GM19395 (cell line): ENCODE data around the gene SEMA5A.

Experiments
- ATAC-seq: cut with Tn5 transposase; IDR thresholded peaks from one replicate; pipeline ENCODE4 v1.9.1; 2021; ENCODE audit warnings: mild to moderate bottlenecking, moderate library complexity; ENCODE audit not compliant: unreplicated experiment

SEMA5A gene, protein sequence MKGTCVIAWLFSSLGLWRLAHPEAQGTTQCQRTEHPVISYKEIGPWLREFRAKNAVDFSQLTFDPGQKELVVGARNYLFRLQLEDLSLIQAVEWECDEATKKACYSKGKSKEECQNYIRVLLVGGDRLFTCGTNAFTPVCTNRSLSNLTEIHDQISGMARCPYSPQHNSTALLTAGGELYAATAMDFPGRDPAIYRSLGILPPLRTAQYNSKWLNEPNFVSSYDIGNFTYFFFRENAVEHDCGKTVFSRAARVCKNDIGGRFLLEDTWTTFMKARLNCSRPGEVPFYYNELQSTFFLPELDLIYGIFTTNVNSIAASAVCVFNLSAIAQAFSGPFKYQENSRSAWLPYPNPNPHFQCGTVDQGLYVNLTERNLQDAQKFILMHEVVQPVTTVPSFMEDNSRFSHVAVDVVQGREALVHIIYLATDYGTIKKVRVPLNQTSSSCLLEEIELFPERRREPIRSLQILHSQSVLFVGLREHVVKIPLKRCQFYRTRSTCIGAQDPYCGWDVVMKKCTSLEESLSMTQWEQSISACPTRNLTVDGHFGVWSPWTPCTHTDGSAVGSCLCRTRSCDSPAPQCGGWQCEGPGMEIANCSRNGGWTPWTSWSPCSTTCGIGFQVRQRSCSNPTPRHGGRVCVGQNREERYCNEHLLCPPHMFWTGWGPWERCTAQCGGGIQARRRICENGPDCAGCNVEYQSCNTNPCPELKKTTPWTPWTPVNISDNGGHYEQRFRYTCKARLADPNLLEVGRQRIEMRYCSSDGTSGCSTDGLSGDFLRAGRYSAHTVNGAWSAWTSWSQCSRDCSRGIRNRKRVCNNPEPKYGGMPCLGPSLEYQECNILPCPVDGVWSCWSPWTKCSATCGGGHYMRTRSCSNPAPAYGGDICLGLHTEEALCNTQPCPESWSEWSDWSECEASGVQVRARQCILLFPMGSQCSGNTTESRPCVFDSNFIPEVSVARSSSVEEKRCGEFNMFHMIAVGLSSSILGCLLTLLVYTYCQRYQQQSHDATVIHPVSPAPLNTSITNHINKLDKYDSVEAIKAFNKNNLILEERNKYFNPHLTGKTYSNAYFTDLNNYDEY

DNA sequence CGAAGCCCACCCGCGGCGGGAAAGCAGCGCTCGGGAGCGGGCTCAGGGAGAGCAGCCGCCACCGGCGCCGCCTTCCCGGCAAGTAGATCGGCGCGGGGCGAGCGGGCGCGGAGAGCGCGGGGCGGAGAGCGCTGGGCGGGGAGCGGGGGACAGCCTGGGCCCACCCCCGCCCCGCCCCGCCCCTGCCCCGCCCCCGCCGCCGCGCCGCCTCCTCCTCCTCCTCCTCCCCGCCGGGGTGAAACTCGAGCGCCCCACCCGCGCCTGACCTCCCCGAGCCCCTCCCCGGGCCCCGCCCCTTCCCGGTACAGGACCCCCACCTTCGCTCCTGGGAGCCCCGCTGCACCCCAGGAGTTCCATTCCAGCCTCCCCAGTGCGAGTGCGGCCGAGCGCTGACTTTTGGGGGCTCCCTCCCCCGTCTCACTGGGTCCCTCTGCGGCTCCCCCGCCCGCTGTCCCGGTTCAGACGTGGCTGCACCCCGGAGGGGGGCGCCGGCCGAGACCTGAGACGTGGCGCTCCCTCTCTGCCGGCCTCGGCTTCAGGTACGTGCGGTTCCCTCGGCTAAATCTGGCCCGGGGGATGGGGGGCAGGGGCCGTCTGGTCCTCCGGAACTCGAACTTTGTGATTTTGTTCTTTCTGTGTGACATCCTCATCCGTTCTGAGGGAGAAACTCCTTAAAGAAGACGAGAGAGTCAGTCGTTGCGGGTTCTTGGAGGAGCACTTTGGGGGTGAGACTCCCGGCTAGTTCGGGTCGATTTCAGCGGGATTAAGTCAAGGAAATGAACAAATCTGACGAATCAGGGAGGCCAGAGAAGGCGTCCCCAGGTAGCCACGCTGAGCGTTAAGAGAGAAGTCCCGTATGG, at the start of gene SEMA5A:
SEMA5A (minus strand) TSS at position 84 of the 860 bp plus-strand sequence. CDS start 166,129 bp downstream, outside the sequence.
- no peak for ATAC-seq

DNA sequence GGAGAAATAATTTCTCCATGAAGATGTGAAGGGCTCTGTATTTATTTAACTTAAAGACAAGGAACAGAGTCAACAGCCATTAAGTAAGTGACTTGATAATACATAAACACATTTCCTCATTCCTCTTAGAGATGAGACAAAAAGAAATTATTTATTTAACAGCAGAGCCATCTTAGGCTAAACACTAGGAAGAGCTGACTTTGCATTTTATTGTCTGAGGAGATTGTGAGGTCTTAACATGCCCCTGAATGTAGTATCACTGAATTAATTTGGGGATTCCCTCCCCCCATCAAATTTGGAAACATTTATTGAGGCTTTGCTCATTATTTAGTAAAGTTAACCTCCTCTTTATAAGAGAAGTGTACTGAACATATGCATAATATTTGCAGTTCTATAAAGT, 49.0 kb upstream of the SEMA5A start:
- ATAC-seq, result no peak

DNA sequence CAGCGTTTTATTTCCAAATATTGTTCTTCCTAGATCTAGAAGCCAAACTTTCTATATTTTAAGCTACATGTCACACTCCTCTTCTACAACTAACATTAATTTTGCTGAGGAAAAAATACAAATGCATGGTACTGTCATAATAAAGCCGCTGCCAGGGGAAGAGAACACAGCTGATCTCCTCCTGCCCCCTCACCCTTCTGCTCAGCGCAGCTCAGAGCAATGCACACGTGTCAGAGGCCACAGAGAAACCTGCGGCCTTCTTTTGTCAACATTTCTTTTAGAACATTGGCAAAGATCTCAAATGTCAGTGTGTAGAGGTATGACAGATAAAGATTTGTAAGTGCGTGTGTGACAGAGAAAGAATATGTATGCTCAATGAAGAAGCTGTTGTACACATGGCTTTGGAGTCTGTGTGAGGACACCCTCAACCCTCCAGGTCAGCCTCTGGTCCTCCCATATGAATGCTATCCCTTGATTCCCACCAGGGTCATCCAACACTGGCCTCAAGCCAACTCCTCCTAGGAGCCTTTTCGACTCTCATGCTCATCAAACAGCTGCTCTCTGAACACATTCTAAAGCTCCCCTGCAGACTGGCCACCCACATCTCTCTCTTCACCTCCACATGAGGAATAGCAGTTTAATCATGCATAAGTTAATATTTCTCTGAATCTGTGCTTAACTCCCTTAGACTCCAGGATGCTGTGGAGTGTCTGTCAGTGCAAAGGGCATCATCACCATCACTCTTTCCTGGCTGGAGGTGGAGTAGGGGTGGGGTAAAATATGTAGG, 43.4 kb upstream of the SEMA5A start:
- ATAC-seq, result no peak

DNA sequence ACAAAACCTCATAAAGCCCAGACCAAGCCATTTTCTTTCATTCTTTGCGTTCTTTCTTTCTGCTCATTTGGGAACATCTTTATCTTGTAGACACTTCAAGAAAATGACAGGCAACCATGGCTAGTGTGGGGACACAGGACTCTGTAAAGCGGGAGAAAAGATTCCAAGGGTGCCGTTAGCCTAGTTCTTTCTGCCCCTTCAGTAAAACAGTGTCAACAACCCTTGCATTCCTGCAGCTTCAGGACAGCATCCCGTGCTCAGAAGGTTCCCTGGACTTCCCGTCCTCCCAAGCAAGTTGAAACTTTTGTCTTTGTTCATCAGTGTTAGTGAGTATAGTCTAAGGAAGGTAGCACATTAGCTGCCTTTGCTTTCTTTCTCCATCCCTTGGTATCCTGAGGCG, 42.4 kb upstream of the SEMA5A start:
- no peak for ATAC-seq

DNA sequence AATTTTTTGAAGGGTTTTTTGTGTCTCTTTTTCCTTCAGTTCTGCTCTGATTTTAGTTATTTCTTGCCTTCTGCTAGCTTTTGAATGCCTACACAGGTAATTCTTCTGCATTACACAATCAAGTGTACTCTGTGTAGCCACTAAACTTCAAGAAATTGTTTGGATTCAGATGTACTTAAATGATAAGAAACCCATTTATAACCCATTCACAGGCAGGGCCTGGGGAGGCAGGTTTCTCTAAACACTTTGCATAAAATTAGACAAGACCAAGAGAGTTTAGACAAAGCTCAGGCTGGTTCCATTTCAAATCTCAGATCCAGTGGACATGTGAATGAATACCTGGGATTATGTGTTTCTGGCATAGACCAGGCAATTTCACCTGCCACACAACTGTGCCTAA, 41.3 kb upstream of the SEMA5A start:
- ATAC-seq, result no peak

DNA sequence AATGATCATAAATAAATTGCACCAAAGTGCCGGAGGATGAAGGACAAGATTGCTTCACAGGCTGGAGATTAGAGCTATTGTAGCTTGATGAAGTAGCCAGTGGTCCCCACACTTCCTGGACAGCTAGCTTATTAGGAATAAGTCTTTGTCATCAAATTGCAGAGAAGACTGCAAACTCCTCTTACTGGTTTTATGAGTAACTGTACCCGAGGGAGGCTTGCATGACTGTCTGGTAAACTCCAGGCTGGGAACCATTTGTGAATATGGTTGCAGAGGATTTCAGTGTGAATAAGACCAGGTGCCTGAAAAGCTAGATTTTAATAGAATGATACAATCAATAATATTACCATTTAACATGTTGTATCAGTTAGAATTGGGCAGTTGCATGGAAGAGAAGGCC, 36.5 kb upstream of the SEMA5A start:
- no peak for ATAC-seq

DNA sequence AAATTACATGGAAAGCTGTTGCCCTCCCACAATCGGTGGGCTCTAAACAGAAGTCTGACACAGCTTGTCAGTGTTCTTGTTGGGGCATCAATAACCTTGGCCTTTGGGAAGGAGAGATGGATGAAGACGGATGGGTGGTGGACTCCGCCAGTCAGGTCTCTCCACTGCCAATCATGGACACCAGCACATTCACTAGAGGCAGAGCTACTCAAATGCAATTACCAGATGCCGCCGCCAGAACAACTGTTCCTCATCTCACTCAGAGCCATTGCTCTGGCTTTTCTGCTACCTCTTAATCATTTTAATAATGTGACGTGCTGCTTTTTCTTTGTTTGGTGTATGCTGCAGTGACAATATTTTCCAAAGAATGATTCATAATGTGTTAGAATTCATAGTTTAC, 27.9 kb upstream of the SEMA5A start:
- no peak for ATAC-seq

DNA sequence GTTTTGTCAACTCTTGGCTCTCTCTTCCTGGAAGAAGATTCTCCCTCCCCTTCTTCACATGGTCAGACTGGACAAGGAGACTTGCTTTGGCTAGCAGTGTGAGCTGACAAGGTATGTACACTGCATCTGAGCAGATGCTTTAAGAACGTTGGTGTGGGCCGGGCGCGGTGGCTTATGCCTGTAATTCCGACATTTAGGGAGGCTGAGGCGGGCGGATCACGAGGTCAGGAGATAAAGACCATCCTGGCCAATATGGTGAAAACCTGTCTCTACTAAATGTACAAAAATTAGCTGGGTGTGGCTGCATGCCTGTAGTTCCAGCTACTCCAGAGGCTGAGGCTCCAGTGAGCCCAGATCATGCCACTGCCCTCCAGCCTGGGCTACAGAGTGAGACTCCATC, 26.4 kb upstream of the SEMA5A start:
- ATAC-seq, result no peak

DNA sequence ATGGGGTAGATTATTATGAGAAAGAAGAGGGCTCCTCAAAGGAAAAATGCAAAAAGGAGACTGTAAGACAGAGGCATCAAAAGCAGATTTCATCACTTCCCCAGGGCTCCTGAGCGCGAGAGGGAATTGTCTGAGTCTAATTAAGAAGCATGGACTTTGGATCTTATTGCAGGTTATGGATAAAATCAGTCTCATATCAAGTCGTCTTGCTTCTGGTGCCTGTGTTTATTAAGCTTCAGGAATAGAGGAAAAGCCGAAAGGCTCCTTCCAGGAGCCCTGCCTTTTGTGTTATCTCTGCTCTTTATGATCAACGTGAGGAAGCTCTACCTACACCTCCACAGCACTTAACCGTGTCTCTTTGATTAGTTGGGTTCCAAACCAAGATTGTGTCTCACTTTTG, 25.0 kb upstream of the SEMA5A start:
- no peak for ATAC-seq

DNA sequence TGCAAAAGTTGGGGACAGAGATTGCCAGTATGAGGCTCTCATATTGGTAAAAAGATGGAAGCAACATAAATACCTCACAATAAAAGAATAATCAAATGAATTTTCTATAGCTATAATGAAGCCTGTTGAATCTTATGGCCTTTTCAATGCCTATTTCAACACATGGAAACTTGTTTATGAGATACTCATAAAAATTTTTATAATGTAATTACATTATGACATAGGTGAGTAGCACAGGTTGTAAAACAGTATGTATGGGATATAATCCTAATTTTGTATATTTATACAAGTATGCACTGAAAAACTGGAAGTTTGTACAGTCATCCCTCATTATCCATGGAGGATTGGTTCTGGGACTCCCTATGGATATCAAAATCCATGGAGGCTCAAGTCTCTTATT, 21.2 kb upstream of the SEMA5A start:
- no peak for ATAC-seq

DNA sequence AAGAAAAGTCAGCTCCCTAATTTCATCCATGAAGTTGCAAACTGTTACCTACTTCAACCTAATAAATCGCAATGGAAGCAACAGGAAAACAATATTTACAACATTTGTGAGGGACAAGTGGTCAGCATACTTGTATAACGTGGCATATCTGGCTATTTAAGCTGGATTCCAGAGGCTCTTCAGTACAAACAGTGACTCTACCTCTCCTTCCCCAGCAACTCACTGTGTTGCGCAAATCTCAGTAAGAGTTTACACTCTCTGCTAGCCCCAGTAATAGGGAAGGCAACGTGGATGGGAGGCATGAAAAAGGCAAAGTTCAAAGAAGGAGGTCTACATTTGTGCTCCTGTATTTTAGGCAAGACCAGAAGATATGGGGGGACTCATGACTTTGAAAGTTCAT, 18.9 kb upstream of the SEMA5A start:
- no peak for ATAC-seq

DNA sequence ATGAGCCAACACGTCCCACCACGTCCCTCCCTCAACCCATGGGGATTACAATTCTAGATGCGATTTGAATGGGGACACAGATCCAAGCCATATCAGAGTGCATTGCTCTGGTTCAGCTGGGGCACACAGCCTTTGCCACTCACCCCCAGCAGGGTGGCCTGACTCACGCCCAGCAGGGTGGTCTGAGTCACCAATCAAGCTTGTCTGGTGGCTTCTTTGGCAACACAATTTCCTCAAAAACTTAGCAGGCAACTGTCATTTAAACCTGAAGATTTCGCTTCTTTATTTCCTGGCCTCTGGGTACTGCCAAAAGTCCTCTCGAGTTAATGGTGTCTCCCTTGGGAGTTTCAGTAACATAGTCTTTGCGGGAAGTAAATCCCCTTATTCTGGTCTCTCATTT, 16.3 kb upstream of the SEMA5A start:
- no peak for ATAC-seq

DNA sequence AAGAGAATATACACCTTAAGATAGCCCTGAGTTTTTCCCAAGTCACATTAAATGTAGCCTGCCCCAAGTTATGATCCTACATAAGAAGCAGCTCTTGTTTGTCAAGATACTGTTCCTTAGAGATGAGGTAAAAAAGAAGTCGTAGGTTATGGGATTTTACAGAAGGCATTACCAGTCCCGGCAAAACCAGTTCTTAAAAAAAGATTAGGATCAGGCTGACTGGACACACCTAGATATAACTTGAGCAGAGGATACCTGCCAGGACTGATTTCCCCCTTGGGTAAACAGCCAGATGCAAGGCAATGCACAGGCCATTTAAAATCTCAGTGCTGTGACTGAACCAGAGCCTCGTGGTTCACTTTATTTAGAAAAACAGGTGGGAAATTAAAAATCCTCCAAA, 14.1 kb upstream of the SEMA5A start:
- no peak for ATAC-seq

DNA sequence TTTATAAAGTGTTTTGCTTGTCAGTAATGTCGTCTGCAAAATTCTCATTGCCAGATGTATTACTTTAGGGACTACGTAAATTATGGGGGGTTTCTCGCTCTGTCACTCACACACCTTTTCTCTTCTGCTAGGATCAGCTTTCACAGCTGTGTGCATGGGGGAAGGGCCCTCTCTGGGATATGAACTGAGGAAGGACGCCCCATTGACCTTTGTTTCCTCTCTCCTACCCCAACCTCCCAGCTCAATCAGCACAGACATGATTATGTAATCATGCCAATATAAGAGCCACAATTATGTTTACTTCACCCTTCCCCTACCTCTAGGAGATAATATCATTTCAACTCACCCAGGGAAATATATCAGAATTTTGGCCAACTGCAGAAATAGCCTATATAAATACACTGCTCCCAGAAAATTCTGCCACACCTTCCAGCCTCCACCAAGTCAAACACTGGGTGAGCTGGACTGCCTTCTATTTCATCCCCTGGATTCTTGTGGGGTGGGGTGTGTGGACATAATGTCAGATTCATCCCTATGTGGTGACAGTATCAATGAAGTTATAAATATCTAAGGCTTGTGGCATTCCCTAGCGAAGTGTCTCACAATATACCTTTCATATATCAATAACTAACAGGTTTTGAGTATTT, 12.6 kb upstream of the SEMA5A start:
- no peak for ATAC-seq

DNA sequence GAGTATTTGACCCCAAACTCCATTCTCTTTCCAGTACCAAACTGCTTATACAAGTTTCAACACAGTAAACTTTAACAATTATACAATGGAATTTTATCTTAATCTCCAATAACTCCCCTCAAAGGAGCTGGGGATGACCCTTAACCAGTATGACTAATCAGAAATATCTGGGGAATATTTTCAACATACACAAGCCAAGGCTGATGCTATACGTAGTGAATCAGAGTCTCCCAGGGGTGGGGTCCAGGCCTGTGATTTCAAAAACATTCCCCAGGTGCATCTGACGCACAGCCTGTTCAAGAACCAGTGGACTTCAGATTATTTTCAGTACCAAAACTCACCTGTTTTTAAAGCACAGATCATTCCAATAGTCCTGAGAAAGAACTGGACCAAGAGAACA, 11.8 kb upstream of the SEMA5A start:
- no peak for ATAC-seq

DNA sequence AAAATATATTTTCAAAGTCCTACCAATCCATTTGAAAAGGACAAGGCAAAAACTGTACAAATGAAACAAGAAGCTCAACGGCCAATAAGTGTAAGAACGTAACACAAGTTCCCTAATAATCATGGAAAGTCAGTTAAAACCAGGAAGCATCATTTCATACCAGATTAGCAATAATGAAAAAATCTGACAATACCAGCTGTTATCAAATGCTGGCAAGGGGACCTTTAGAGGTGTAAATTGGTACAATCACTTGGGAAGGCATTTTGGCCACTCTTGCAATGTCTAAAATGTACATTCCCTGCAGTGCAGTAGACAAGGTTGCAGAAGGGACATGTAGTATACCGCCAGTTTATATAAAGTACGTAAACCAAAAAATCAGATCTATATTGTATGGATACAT, 10.1 kb upstream of the SEMA5A start:
- ATAC-seq, result no peak

DNA sequence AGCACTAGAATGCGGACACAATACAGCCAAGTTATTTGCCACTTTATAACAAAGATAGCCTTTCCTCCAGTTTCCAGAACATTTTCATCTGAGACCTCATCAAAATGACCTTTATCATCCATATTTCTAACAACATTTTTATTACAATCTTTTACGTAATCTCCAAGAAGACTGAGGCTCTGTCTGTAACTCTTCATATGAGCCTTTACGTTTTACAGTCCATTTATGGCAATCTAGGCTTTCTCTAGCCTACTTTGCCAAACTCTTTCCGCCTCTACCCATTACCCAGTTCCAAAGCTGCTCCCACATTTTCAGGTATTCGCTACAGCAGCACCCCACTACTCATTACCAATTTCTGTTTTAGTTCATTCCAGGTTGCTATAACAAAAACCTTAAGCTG, 8.2 kb upstream of the SEMA5A start:
- ATAC-seq, result no peak

DNA sequence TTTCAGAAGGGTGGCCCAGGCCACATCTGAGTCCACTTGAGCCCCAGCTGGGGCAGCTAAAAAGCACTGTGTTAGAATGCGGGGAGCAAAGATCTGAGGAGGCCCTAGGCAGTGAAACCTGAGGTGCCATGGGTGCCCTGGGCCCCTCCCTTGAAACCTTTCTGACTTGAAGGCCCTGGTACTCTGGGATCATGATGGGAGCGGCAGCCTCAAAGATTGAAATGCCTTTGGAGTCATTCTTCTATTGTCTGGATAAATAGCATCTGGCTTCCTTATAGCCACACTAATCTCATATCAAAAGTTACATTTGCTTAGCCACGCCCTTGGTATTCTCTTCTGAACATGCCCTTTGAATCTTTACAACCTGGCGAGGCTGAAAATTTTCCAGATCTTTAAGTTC, 7.7 kb upstream of the SEMA5A start:
- ATAC-seq, result no peak
